Measurements from ENCODE around the gene PAK4.

The PAK4 gene

DNA sequence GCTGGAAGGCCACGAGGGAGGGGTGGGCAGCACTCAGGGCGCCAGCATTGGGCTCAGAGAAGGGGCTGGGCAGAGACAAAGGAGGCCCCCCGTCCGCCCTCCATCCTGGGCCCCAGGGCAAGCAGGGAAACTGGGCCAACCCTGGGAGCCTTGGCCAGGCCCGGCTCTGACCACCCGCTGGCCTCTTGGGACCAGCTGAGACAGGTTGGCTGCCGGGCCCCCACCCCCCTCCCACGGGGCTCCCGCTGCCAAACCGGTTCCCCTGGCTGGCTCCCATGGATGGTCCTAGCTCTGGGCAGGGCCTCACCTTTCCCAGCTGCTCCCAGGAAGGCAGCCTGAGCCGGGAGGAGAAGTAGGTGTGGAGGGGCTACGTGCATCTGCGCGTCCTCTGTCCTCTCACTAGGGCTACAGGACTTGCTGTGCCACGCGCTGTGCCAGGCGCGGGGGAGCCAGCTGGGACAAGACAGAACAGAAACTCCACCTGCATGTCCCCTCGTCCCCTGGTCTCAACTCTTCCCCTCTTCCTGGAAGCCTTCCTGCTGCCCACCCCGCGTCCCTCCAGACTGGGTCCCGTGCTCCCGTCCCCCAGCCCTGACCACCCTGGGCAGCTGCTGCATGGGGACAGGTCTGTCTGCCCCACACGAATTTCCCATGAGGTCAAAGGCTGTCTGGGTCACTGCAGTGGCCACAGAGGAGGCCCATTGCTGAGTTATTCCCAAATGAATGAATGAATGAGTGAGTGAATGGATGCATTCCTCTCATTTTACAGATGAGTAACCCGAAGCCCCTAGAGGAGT, 42.1 kb downstream of the PAK4 start:
- no peak for DNase-seq

GRCh38 chr19:39168258-39169142, 42.9 kb downstream of the PAK4 start:
- no peak for DNase-seq

- DNase-seq = no peak
Observed at GRCh38 chr19:39169143-39169810, 43.7 kb downstream of the PAK4 start.

DNA sequence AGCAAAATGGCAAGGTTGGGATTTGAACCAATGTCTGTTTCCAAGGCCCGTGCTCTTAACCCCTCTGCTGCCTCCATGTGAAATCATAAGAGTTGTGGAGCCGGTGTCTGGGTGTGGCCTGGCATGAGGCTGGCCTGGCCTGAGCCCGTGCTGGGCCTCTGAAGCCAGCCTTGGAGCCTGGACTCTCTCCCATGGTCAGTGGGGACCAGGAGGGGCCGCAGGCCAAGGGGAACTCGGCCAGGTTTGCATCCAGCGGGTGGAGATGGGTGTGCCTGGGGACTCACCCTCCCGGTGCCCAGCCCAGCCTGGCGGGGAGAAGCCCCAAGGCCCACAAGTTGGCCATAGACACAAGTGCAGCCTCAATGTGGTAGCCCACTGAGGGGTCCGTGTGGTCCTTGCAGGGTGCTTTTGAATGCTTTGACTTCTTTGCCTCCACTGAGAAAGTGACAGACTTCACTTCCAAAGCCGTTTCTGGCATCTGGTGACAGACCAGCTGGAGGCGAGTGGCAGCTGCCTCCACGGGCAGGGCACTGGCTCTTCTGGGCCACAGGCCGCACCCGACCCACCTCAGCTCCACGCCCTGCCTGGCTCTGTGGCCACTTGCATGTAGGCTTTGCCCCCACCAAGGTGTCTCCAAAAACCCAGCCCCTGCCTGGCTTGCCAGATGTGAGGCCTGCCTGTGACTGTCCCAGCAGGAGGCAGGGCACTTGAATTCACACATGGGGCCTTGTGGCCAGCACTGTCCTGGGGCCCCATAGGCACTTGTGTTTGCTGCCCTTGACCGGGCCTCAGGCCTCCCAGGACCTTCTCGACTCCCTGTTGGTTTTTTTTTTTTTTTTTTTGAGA, 45.0 kb downstream of the PAK4 start:
- DNase-seq = no peak

- DNase-seq = no peak
Observed at GRCh38 chr19:39171479-39172465, 46.2 kb downstream of the PAK4 start.

DNA sequence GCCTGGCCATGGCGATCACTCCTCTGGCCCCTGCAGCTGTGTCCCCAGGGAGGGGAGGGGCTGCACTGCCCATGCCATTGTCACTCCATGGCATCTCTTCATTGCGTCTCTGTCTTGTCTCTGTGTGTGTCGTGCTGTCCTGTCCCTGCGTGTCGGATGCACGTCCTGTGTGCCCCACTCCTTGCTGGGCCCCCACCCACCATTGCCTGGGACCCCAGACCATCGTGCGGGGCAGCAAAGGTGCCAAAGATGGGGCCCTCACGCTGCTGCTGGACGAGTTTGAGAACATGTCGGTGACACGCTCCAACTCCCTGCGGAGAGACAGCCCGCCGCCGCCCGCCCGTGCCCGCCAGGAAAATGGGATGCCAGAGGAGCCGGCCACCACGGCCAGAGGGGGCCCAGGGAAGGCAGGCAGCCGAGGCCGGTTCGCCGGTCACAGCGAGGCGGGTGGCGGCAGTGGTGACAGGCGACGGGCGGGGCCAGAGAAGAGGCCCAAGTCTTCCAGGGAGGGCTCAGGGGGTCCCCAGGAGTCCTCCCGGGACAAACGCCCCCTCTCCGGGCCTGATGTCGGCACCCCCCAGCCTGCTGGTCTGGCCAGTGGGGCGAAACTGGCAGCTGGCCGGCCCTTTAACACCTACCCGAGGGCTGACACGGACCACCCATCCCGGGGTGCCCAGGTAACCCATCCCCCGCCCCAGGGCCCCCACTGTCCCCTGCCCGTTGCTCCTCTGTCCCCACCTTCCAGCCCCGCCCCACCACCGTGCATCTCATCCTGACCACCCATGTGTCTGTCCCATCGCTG, 47.3 kb downstream of the PAK4 start:
- DNase-seq = no peak

- DNase-seq = no peak
Observed at GRCh38 chr19:39173502-39173991, 48.0 kb downstream of the PAK4 start.

GRCh38 chr19:39174142-39174541, 48.6 kb downstream of the PAK4 start:
- no peak for DNase-seq

DNA sequence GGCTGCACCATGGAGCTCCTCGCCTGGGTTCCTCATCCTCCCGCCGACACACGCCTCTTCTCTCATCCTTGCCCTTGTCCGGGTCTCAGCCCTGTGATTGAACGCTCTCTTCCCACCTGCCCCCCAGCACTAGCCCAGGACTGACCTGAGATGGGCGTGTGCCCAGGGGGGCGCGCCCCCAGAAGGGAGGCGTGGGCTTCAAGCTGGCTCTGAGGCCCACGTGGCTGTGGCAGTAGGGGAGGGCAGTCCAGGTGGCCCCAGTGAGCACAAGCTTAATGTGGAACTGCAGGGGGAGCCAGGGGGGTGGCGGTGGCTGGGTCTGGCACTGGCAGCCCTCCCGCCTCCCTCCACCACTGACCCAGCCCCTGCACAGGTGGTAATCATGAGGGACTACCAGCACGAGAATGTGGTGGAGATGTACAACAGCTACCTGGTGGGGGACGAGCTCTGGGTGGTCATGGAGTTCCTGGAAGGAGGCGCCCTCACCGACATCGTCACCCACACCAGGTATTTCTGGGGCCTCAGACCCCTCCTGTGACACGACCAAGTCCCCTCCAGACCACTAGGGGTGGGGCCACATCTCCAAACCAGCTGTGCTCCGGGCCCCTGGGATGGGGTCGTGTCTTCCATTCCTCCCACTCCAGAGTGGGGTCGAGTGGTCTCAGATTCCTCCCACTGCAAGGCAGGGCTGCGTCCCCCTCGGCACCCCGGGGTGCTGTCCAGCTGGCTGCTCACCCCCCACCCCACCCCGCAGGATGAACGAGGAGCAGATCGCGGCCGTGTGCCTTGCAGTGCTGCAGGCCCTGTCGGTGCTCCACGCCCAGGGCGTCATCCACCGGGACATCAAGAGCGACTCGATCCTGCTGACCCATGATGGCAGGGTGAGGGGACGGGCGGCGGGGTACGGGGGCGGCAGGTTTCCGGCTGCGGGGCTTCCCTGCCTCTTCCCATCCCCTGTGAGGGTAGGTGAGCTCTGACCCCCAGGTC, 49.3 kb downstream of the PAK4 start:
- no peak for DNase-seq

- no peak for DNase-seq
Observed at GRCh38 chr19:39175564-39175963, 50.0 kb downstream of the PAK4 start.

GRCh38 chr19:39177110-39177699, 51.6 kb downstream of the PAK4 start:
- no peak for DNase-seq

- DNase-seq = no peak
Observed at GRCh38 chr19:39177736-39178135, 52.1 kb downstream of the PAK4 start.

DNA sequence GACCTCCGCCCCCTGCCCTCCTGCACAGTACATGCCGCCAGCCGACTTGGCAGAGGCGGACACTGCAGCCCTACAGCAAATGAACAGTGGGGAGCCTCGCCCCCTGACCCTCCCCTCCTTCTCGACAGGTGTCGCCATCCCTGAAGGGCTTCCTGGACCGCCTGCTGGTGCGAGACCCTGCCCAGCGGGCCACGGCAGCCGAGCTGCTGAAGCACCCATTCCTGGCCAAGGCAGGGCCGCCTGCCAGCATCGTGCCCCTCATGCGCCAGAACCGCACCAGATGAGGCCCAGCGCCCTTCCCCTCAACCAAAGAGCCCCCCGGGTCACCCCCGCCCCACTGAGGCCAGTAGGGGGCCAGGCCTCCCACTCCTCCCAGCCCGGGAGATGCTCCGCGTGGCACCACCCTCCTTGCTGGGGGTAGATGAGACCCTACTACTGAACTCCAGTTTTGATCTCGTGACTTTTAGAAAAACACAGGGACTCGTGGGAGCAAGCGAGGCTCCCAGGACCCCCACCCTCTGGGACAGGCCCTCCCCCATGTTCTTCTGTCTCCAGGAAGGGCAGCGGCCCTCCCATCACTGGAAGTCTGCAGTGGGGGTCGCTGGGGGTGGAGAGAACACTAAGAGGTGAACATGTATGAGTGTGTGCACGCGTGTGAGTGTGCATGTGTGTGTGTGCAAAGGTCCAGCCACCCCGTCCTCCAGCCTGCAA, 52.9 kb downstream of the PAK4 start:
- no peak for DNase-seq

DNA sequence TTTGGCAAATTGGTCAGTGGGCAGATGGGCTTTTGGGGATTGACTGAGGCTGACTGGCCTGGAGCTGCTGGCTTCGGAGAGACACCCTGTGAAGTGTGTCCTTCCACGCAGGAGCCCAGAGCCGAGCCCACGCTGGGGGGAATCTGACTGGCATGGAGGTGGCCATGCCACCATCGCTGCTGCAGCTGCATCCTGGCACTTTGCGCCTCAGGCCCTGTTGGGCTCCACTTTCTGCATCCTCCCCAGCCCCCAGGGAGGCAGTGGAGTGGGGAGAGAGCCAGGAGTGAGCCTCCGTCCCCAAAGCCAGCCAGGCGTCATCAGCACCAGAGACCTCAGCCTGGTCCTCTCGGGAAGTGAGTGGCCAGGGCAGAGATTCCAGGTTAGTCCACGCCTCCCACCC, 54.2 kb downstream of the PAK4 start:
- no peak for DNase-seq

DNA sequence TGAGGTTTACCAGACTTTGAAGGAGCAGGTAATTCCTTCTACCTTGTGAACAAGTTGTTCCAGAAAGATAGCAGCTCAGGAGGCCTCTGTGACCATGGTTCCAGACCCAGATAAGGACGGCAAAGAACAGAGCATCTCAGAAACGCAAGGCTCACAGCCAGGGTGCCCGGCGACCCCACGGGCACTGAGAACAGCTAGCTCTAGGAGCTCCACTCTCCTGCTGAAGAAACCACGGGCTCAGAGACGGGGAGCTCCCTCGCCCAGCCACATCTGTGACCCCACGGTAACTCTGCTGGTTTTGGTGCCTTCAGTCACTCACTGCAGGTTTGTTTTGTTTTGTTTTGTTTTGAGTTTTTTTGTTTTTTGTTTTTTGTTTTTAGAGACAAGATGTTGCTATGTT, 55.2 kb downstream of the PAK4 start:
- no peak for DNase-seq

DNA sequence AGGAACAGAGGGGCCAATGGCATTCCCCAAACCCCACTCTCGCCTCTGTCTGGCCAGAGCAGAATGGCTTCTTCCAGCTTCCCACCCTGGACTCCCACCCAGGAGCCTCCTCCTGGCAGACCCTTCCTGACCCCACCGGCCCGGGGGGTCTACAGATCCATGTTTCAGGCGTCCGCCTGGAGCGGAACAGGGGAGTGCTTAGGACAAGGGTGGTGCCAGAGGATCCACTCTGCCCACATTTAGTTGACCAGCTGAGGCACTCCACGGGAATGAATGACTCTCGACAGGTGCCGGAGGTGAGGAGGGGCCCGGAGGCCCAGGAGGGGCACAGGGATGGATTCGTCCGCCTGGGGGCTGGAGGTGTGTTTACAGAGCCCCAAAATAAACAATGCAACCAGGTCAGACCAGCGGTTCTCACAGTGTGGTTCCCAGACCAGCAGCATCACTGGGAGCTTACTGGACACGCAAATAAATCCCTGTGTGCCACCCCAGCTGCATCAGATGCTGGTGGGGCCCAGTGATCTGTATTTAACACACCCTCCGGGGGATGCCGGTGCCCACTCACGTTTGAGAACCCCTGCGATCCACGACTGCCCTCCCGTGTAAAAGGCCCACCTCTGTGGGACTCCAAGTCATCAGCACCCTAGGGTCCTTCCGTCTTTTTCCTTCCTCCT, 56.1 kb downstream of the PAK4 start:
- no peak for DNase-seq

- no peak for DNase-seq
Observed at GRCh38 chr19:39182174-39182505, 56.6 kb downstream of the PAK4 start.

Measured in activated gamma-delta T cell (primary cell).